Kidney (tissue), 14 donors: ENCODE results near the gene PARN. TPM values are rescaled to one million over a fixed set of nuclear protein-coding genes. Genes with fewer than 3 reads are reported as not detected.
A peak's percentile ranks its signal among the peaks of the same experiment; 100 is the strongest.

Experiments
- DNase-seq, 5 donors: peaks; one replicate each; pipeline ENCODE4 v3.0.0-alpha.2; 2013 to 2020
- FAIRE-seq: peaks from 2 replicates; lab custom pipeline; 2012; peaks lifted over from hg19 to GRCh38; lab: Jason Lieb, UNC
- H3K27ac ChIP-seq, 2 donors: one replicate each; pipeline ENCODE4 v1.7.0; 2013; ENCODE audit warnings: low read depth in 2 of 2, low read length in 2 of 2, inconsistent platforms in 1 of 2
- H3K27me3 ChIP-seq: one replicate; pipeline ENCODE4 v1.7.1; 2013; ENCODE audit warnings: low read length, inconsistent platforms; ENCODE audit not compliant: control insufficient read depth, insufficient read depth
- H3K36me3 ChIP-seq, 3 donors: one replicate each; pipeline versions ENCODE4 v1.7.0 to v1.7.1; 2013; ENCODE audit warnings: low read length in 3 of 3, control low read depth in 1 of 3, inconsistent platforms in 1 of 3; ENCODE audit not compliant: insufficient read depth in 3 of 3, control insufficient read depth in 2 of 3
- H3K4me1 ChIP-seq, 3 donors: one replicate each; pipeline versions ENCODE4 v1.7.0 to v1.7.1; 2013; ENCODE audit warnings: low read length in 3 of 3, inconsistent platforms in 1 of 3, low read depth in 1 of 3; ENCODE audit not compliant: control insufficient read depth in 2 of 3, insufficient read depth in 2 of 3
- H3K4me3 ChIP-seq, 3 donors: one replicate each; pipeline versions ENCODE4 v1.7.0 to v1.8.1; 2013; ENCODE audit warnings: low read length in 3 of 3, control low read depth in 1 of 3, inconsistent platforms in 1 of 3
- H3K9ac ChIP-seq, 3 donors: one replicate each; pipeline versions ENCODE4 v1.7.0 to v1.7.1; 2013; ENCODE audit warnings: low read length in 3 of 3, control low read depth in 1 of 3, inconsistent platforms in 1 of 3
- H3K9me3 ChIP-seq, 3 donors: one replicate each; pipeline versions ENCODE4 v1.7.0 to v1.7.1; 2013; ENCODE audit warnings: low read length in 3 of 3, control low read depth in 1 of 3, inconsistent platforms in 1 of 3; ENCODE audit not compliant: control insufficient read depth in 2 of 3, insufficient read depth in 1 of 3
- CTCF ChIP-seq: IDR thresholded peaks from 3 replicates; pipeline ENCODE4 v1.5.1; 2012; ENCODE audit warnings: mild to moderate bottlenecking, moderate library complexity, borderline replicate concordance; ENCODE audit not compliant: insufficient read depth; ENCODE audit errors: extremely low read depth
- intact Hi-C: fragments of 100-400 bp; cut with DNase I; formaldehyde crosslinking; loops from one replicate; pipeline ENCODE4 v1.11.1; 2022
- polyA plus RNA-seq: library from polyadenylated mRNA; stranded (reverse); fragments of 350-450 nt; fragmentation: Illumina TruSeq; extraction: RNeasy Lipid Tissue Mini Kit (QIAGEN cat#74804); gene quantifications from one replicate; pipeline ENCODE4 v1.2.3, GENCODE V29; 2014; ENCODE audit warnings: low read depth, low replicate concordance; ENCODE audit not compliant: insufficient read depth
- total RNA-seq: library from RNA; stranded (reverse); fragmentation: NEBNext Ultra II Directional; extraction: Animal tissue kit (Norgen Biotek cat#: 25700); gene quantifications from one replicate; pipeline ENCODE4 v1.2.1, GENCODE V29; 2021
- donor health status: control.
- donor health status: control.
- donor health status: control.
- donor health status: control.
- donor health status: control.
- donor health status: DM: yes; HTN: yes; CAD: no.
- donor health status: Normal renal cell carcinoma (clear cell type).

The PARN gene
- total and polyA plus RNA-seq, 2 donors from 2014 or later, result 17.3 to 32.5 TPM

- H3K27me3 ChIP-seq, result no peaks in the 10 kb centered on the region
- intact Hi-C loops, result no loop called here
- H3K9me3 ChIP-seq, result no peaks in the 10 kb centered on the region
- TF ChIP-seq CTCF, result no peak
- peaks cover 2 to 25% (median 10%) of the 10 kb centered on the region in 3 donors for H3K36me3 ChIP-seq
- H3K27ac ChIP-seq, result no peak overlapping the region
- DNase-seq, result no peak
- no peak overlapping the region for H3K9ac ChIP-seq
- H3K4me3 ChIP-seq, result no peak overlapping the region
- no peaks in the 10 kb centered on the region for H3K4me1 ChIP-seq
- FAIRE-seq, result no peak
Observed at GRCh38 chr16:14618566-14618965, 11.5 kb downstream of the PARN start.

- Histone ChIP-seq H3K4me1 (no peaks in the 10 kb centered on the region), H3K27me3 (no peaks in the 10 kb centered on the region), H3K4me3 (no peak overlapping the region), H3K36me3 (peaks cover 3 to 28% (median 12%) of the 10 kb centered on the region in 3 donors), H3K9ac (no peak overlapping the region), H3K9me3 (no peaks in the 10 kb centered on the region), H3K27ac (no peak overlapping the region)
- FAIRE-seq, result no peak
- DNase-seq, result no peak
- TF ChIP-seq CTCF, result no peak
- intact Hi-C loops, result no loop called here
Observed at GRCh38 chr16:14616280-14616679, 13.8 kb downstream of the PARN start.

GRCh38 chr16:14613991-14614390 lies 16.1 kb downstream of the PARN start:
- H3K27me3 ChIP-seq, result no peaks in the 10 kb centered on the region
- no peak overlapping the region for H3K9ac ChIP-seq
- intact Hi-C loops, result no loop called here
- FAIRE-seq, result no peak
- TF ChIP-seq CTCF, result no peak
- no peak for DNase-seq
- no peaks in the 10 kb centered on the region for H3K9me3 ChIP-seq
- H3K27ac ChIP-seq, result no peak overlapping the region
- H3K36me3 ChIP-seq, result peaks cover 3 to 35% (median 20%) of the 10 kb centered on the region in 3 donors
- H3K4me1 ChIP-seq, result no peaks in the 10 kb centered on the region
- no peak overlapping the region for H3K4me3 ChIP-seq

- intact Hi-C loops, result no loop called here
- H3K4me1 ChIP-seq, result no peaks in the 10 kb centered on the region
- no peak for FAIRE-seq
- H3K27me3 ChIP-seq, result no peaks in the 10 kb centered on the region
- no peaks in the 10 kb centered on the region for H3K9me3 ChIP-seq
- TF ChIP-seq CTCF, result no peak
- H3K9ac ChIP-seq, result no peak overlapping the region
- DNase-seq, result peak in 1 of 5 donors; percentile 39
- no peak overlapping the region for H3K27ac ChIP-seq
- H3K36me3 ChIP-seq, result peaks cover 8 to 38% (median 32%) of the 10 kb centered on the region in 3 donors
- no peak overlapping the region for H3K4me3 ChIP-seq
Observed at GRCh38 chr16:14611660-14612059, 18.4 kb downstream of the PARN start.
